Endothelial cell of umbilical vein (primary cell): ENCODE data around the gene AP3S2. TPM values are rescaled to one million over a fixed set of nuclear protein-coding genes. Genes with fewer than 3 reads are reported as not detected.

Experiments
- Bru-seq: library from RNA; stranded (reverse); fragments of 400-500 nt; gene quantifications from one replicate; lab custom pipeline; 2021; lab: Mats Ljungman, UMichigan
- BruChase-seq, 2 experiments: library from RNA; stranded (reverse); fragments of 400-500 nt; gene quantifications; one replicate each; lab custom pipeline; 2021; lab: Mats Ljungman, UMichigan
- BruUV-seq: library from RNA; stranded (reverse); fragments of 400-500 nt; replicated peaks from 2 replicates; lab custom pipeline; 2021; lab: Mats Ljungman, UMichigan
- CTCF ChIA-PET: fragments of 300-600, 350-600 bp; sonication (Branson Sonifier 250); formaldehyde crosslinking; loops from one replicate; lab custom pipeline; 2021; ENCODE audit warnings: antibody characterized with exemption, inconsistent platforms; lab: Charles Lee
- POLR2A ChIA-PET: fragments of 300-600, 350-600 bp; sonication (Branson Sonifier 250); formaldehyde crosslinking; loops from one replicate; lab custom pipeline; 2021; ENCODE audit warnings: antibody characterized with exemption, inconsistent platforms; lab: Charles Lee
- DNase-seq: peaks from one replicate; pipeline ENCODE4 v3.0.0-alpha.2; 2011; ENCODE audit warnings: low read depth, low spot score
- FAIRE-seq: peaks from 2 replicates; lab custom pipeline; 2011; peaks lifted over from hg19 to GRCh38; lab: Jason Lieb, UNC
- H2AFZ ChIP-seq: 2 replicates; pipeline ENCODE4 v1.6.0; 2012; ENCODE audit warnings: low read depth, low read length, control low read depth, inconsistent platforms
- H3K27ac ChIP-seq: 2 replicates; pipeline ENCODE4 v1.5.1; 2011; ENCODE audit warnings: low read depth, mild to moderate bottlenecking, control low read depth, low read length, moderate library complexity; ENCODE audit not compliant: insufficient read depth
- H3K27me3 ChIP-seq, 2 experiments: 2 replicates each; pipeline versions ENCODE4 v1.6.0 to v1.6.1; 2011; ENCODE audit warnings: low read length in 2 of 2, mixed read lengths in 1 of 2; ENCODE audit not compliant: control insufficient read depth in 2 of 2, insufficient read depth in 2 of 2
- H3K36me3 ChIP-seq, 2 experiments: 2 replicates in 1 of 2; 3 replicates in 1 of 2; pipeline ENCODE4 v1.5.1; 2011; ENCODE audit warnings: low read length in 2 of 2, mild to moderate bottlenecking in 1 of 2, moderate library complexity in 1 of 2; ENCODE audit not compliant: control insufficient read depth in 2 of 2, insufficient read depth in 2 of 2; ENCODE audit errors: extremely low read depth in 1 of 2
- H3K4me1 ChIP-seq: 3 replicates; pipeline ENCODE4 v1.5.1; 2011; ENCODE audit warnings: mild to moderate bottlenecking, low read length; ENCODE audit not compliant: control insufficient read depth, insufficient read depth; ENCODE audit errors: extremely low read depth
- H3K4me2 ChIP-seq: 2 replicates; pipeline ENCODE4 v1.6.1; 2011; ENCODE audit warnings: low read length, control low read depth, mixed read lengths; ENCODE audit not compliant: insufficient read depth
- H3K4me3 ChIP-seq, 3 experiments: fragments of 200-600 bp in 1 of 3; sonication (generic), shearing (Covaris generic) in 1 of 3; replicated peaks in 1 of 3; 2 replicates each; pipeline ENCODE4 v1.5.1; 2011 to 2016; ENCODE audit warnings: control low read depth in 3 of 3, low read length in 3 of 3, mild to moderate bottlenecking in 2 of 3, inconsistent platforms in 1 of 3, low read depth in 1 of 3, moderate library complexity in 1 of 3; ENCODE audit not compliant: insufficient read depth in 1 of 3
- H3K79me2 ChIP-seq: 2 replicates; pipeline ENCODE4 v1.6.0; 2012; ENCODE audit warnings: low read length, inconsistent platforms; ENCODE audit not compliant: control insufficient read depth, insufficient read depth
- H3K9ac ChIP-seq: replicated peaks from 2 replicates; pipeline ENCODE3; 2011; ENCODE audit warnings: low read length, control low read depth; ENCODE audit not compliant: insufficient read depth; ENCODE audit errors: extremely low read depth
- H3K9me1 ChIP-seq: replicated peaks from 3 replicates; pipeline ENCODE4 v1.6.0; 2011; ENCODE audit warnings: mild to moderate bottlenecking, low read length; ENCODE audit not compliant: control insufficient read depth, insufficient read depth; ENCODE audit errors: extremely low read depth
- H3K9me3 ChIP-seq: replicated peaks from 2 replicates; pipeline ENCODE4 v1.5.1; 2012; ENCODE audit warnings: low read length, inconsistent platforms; ENCODE audit not compliant: control insufficient read depth, insufficient read depth
- H4K20me1 ChIP-seq: replicated peaks from 2 replicates; pipeline ENCODE3; 2011; ENCODE audit warnings: mild to moderate bottlenecking, low read length; ENCODE audit not compliant: control insufficient read depth, insufficient read depth; ENCODE audit errors: extremely low read depth
- EZH2 ChIP-seq: IDR thresholded peaks from 2 replicates; pipeline ENCODE4 v1.6.1; 2012; ENCODE audit warnings: borderline replicate concordance, low read depth, mild to moderate bottlenecking, moderate library complexity, low read length, inconsistent platforms; ENCODE audit not compliant: severe bottlenecking
- FOS ChIP-seq: IDR thresholded peaks from 2 replicates; pipeline ENCODE4 v1.6.1; 2011; ENCODE audit warnings: mild to moderate bottlenecking, low read length, moderate library complexity, borderline replicate concordance; ENCODE audit not compliant: insufficient read depth
- GATA2 ChIP-seq: IDR thresholded peaks from 2 replicates; pipeline ENCODE4 v1.7.0; 2011; ENCODE audit warnings: low read depth, mild to moderate bottlenecking, moderate library complexity, mixed read lengths, low read length; ENCODE audit not compliant: insufficient read length, insufficient read depth
- MAX ChIP-seq: IDR thresholded peaks from 2 replicates; pipeline ENCODE4 v1.6.1; 2011; ENCODE audit not compliant: insufficient read depth, insufficient read length
- MYC ChIP-seq: IDR thresholded peaks from one replicate; pipeline ENCODE4 v1.6.1; 2011; ENCODE audit warnings: mild to moderate bottlenecking, low read depth, low read length
- POLR2A ChIP-seq: IDR thresholded peaks from 2 replicates; pipeline ENCODE4 v1.6.1; 2012; ENCODE audit warnings: low read depth, mild to moderate bottlenecking, control low read depth, low read length
- POLR2AphosphoS5 ChIP-seq: IDR thresholded peaks from 2 replicates; pipeline ENCODE4 v1.6.1; 2012; ENCODE audit warnings: low read depth, mild to moderate bottlenecking, control low read depth, low read length, moderate library complexity; ENCODE audit not compliant: insufficient read depth
- dilution Hi-C: fragments of 300-500 bp; cut with MboI; formaldehyde crosslinking; loops from one replicate; pipeline ENCODE4 v1.15.0; 2019; ENCODE audit warnings: low sequenced_read_pairs; ENCODE audit not compliant: extremely low pct_ligation_motif_present
- intact Hi-C: fragments of 100-400 bp; cut with micrococcal nuclease; formaldehyde crosslinking; loops from one replicate; pipeline ENCODE4 v1.10.0; 2022
- long read RNA-seq: library from polyadenylated mRNA; stranded (forward); transcript quantifications from one replicate; pipeline ENCODE4 v2.0.0, GENCODE V29; 2021
- polyA minus RNA-seq, 3 experiments: library from RNA; depleted of rRNA, polyadenylated mRNA; stranded (reverse); fragments of >200 nt; gene quantifications; 1 replicate in 1 of 3; 2 replicates in 2 of 3; pipeline ENCODE4 v1.2.3, GENCODE V29; 2011
- polyA plus RNA-seq, 4 experiments: library from polyadenylated mRNA; depleted of rRNA in 3 of 4; stranded (reverse) in 3 of 4; unstranded in 1 of 4; fragments of >200 nt; gene quantifications; 2 replicates each; pipeline versions ENCODE4 v1.2.1 to v1.2.3, GENCODE V29; 2011 to 2012; ENCODE audit warnings: missing spikeins in 1 of 4
- total RNA-seq: library from RNA; stranded (reverse); gene quantifications from 2 replicates; pipeline ENCODE4 v1.2.3, GENCODE V29; 2021

Gene AP3S2
- total RNA-seq (20.4 and 31.1 TPM in 2 replicates), polyA plus RNA-seq (8.8 and 14.6 TPM in 2 replicates), polyA minus RNA-seq (30.5 and 31.1 TPM in 2 replicates), Bru-seq, nascent RNA (percentile 69 among the genes with signal in this experiment), BruChase-seq, experiment 1, labeled RNA remaining after a 6-hour chase (percentile 82 among the genes with signal in this experiment), BruChase-seq, experiment 2, labeled RNA remaining after a 2-hour chase (percentile 77 among the genes with signal in this experiment)
- polyA plus RNA-seq (2011; cell fraction: cytosol; rRNA removed), result 12.2 and 14.0 TPM in 2 replicates
- polyA plus RNA-seq (2011; cell fraction: nucleus; rRNA removed), result 15.8 and 16.5 TPM in 2 replicates
- polyA plus RNA-seq (2012), result 19.6 and 20.7 TPM in 2 replicates
- polyA minus RNA-seq (2011; cell fraction: cytosol; rRNA and poly(A)+ RNA removed), result 28.6 TPM
- 33.9 and 48.7 TPM in 2 replicates for polyA minus RNA-seq (2011; cell fraction: nucleus; rRNA and poly(A)+ RNA removed)
- long read RNA-seq, full-length matches to known transcripts, result 57 of 66 reads
- long read RNA-seq, partial matches to known transcripts, result 2 of 66 reads
- long read RNA-seq, other reads (novel, unspliced or antisense), result 7 of 66 reads

- ChIA-PET CTCF (interaction anchor here (0.6 to 2.8 kb wide), 14 partner anchors 15 to 192 kb away, joined by 3 to 24 read pairs (median 4); partner anchors contain the start of gene ARPIN), POLR2A (no interaction called here)
- intact Hi-C loops, result loop anchor here (1.0 to 10.0 kb wide), 6 partner anchors 18 to 321 kb away; partner anchors contain the start of gene ARPIN
- H3K4me1 ChIP-seq, result peaks cover 5% of the 10 kb centered on the region
- H3K4me2 ChIP-seq, result peak within 1 kb of the TSS; percentile 99
- H3K9me3 ChIP-seq, result no peaks in the 10 kb centered on the region
- TF ChIP-seq POLR2A, result peak; percentile 85
- peak; percentile 98 for TF ChIP-seq POLR2AphosphoS5
- no peak for TF ChIP-seq GATA2
- no peak for TF ChIP-seq MYC
- TF ChIP-seq EZH2, result no peak
- TF ChIP-seq FOS, result no peak
- TF ChIP-seq MAX, result no peak
- peaks cover 15% of the 10 kb centered on the region for H3K79me2 ChIP-seq
- DNase-seq, result peak; percentile 92
- no TSS peak for BruUV-seq
- H3K9me1 ChIP-seq, result no peaks in the 10 kb centered on the region
- peak within 1 kb of the TSS; percentile 77 to 96 (median 86) for H3K4me3 ChIP-seq
- dilution Hi-C loops, result no loop called here
- no peaks in the 10 kb centered on the region for H3K27me3 ChIP-seq
- H2AFZ ChIP-seq, result peak within 1 kb of the TSS; percentile 88
- FAIRE-seq, result peak; percentile 90
- H3K36me3 ChIP-seq, result peaks cover 0 to under 1% of the 10 kb centered on the region in 2 experiments
- H3K9ac ChIP-seq, result peak within 1 kb of the TSS; percentile 93
- no peaks in the 10 kb centered on the region for H4K20me1 ChIP-seq
- peak within 1 kb of the TSS; percentile 69 for H3K27ac ChIP-seq
Measured at GRCh38 chr15:89893696-89894447, at the start of gene AP3S2. Gene AP3S2 (minus strand): TSS chr15:89893994. CDS start chr15:89893949, 45 bp downstream.
